ENCODE data around the gene HOXA4. TPM values are rescaled to one million over a fixed set of nuclear protein-coding genes. Genes with fewer than 3 reads are reported as not detected.

Gene HOXA4
- total RNA-seq, 1 experiment from 2014 or later, result 2.3 TPM

- peak overlapping the region; percentile 87 for H3K27ac ChIP-seq (ENCODE audit: low read length)
- no peak overlapping the region for H2AFZ ChIP-seq (ENCODE audit: low read length)
- H3K79me2 ChIP-seq (ENCODE audit: low read length), result peaks cover 40% of the 10 kb centered on the region
- ATAC-seq (no peak), DNase-seq (no peak)
- intact Hi-C loops (cut with micrococcal nuclease), result loop anchor here (1.0 to 2.0 kb wide), 3 partner anchors 16 to 35 kb away; no protein-coding TSS in a partner anchor
- H3K9me2 ChIP-seq (replicated peaks; ENCODE audit: low read length), result no peaks in the 10 kb centered on the region
- ChIA-PET CTCF (interaction anchor here (0.6 kb wide), 1 partner anchor 265 kb away, joined by 3 read pairs; no protein-coding TSS in a partner anchor), POLR2A (ENCODE audit: unreplicated experiment) (interaction anchor here (0.5 to 1.5 kb wide), 4 partner anchors 15 to 832 kb away, joined by 3 to 12 read pairs (median 4); no protein-coding TSS in a partner anchor)
- peak overlapping the region; percentile 31; the same call in 1 of the 2 replicates for H3K9ac ChIP-seq (ENCODE audit: low read length)
- no peak overlapping the region for H3K4me3 ChIP-seq (ENCODE audit: low read length)
- H3K27me3 ChIP-seq (ENCODE audit: low read length), result no peaks in the 10 kb centered on the region
- no peaks in the 10 kb centered on the region for H3F3A ChIP-seq (ENCODE audit: low read length, unreplicated experiment)
- no peak for TF ChIP-seq EZH2phosphoT487 (IDR thresholded peaks at IDR 0.05; ENCODE audit: borderline replicate concordance, low read length)
- TF ChIP-seq, protein P1, sequence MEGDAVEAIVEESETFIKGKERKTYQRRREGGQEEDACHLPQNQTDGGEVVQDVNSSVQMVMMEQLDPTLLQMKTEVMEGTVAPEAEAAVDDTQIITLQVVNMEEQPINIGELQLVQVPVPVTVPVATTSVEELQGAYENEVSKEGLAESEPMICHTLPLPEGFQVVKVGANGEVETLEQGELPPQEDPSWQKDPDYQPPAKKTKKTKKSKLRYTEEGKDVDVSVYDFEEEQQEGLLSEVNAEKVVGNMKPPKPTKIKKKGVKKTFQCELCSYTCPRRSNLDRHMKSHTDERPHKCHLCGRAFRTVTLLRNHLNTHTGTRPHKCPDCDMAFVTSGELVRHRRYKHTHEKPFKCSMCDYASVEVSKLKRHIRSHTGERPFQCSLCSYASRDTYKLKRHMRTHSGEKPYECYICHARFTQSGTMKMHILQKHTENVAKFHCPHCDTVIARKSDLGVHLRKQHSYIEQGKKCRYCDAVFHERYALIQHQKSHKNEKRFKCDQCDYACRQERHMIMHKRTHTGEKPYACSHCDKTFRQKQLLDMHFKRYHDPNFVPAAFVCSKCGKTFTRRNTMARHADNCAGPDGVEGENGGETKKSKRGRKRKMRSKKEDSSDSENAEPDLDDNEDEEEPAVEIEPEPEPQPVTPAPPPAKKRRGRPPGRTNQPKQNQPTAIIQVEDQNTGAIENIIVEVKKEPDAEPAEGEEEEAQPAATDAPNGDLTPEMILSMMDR (conservative IDR thresholded peaks at IDR 0.05; ENCODE audit: low read depth, low read length), result no peak
- TF ChIP-seq EZH2 (IDR thresholded peaks at IDR 0.05; ENCODE audit: low read length, unreplicated experiment), result no peak
- peaks cover 46% of the 10 kb centered on the region for H3K4me1 ChIP-seq (ENCODE audit: insufficient read depth, low read length)
- H3K36me3 ChIP-seq (ENCODE audit: low read depth, low read length), result no peaks in the 10 kb centered on the region
- BruUV-seq (replicated peaks), result no TSS peak
- H3K9me3 ChIP-seq (ENCODE audit: low read length), result no peaks in the 10 kb centered on the region
- peak overlapping the region; percentile 64 for H3K4me2 ChIP-seq (ENCODE audit: low read length)
- H4K20me1 ChIP-seq (ENCODE audit: low read length), result no peaks in the 10 kb centered on the region
These were observed 3.1 kb upstream of the HOXA4 start for GRCh38 chr7:27133409-27134231.

DNA sequence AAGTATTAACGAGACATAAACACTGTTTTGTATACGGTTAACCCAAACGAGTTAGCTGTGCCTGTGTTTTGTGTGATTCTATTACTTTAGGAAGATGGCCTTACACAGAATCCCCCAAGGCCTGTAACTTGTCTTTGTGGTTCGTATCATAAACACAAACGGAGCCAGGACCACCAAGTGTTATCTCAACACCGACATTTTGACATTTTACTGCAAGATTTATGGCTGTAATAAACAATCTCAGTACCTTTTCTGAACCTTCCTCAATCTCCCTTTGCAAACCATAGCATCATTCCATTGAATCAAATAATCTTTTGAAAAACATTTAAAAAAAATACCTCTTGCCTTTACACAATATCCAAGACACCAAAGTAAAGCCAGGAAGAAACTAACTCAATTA, 2.4 kb upstream of the HOXA4 start:
- CTCF ChIA-PET, result no interaction called here
- no peaks in the 10 kb centered on the region for H3K36me3 ChIP-seq (ENCODE audit: low read depth, low read length)
- no peaks in the 10 kb centered on the region for H3K9me3 ChIP-seq (ENCODE audit: low read length)
- H3K79me2 ChIP-seq (ENCODE audit: low read length), result peaks cover 40% of the 10 kb centered on the region
- no peaks in the 10 kb centered on the region for H3K9me2 ChIP-seq (replicated peaks; ENCODE audit: low read length)
- H3K27ac ChIP-seq (ENCODE audit: low read length), result 0 out of 2 replicates have a peak overlapping the region, but pooled peaks have one; percentile 87
- no peak overlapping the region for H3K4me3 ChIP-seq (ENCODE audit: low read length)
- DNase-seq, result no peak
- peaks cover 47% of the 10 kb centered on the region for H3K4me1 ChIP-seq (ENCODE audit: insufficient read depth, low read length)
- H4K20me1 ChIP-seq (ENCODE audit: low read length), result no peaks in the 10 kb centered on the region
- ATAC-seq, result no peak
- H3F3A ChIP-seq (ENCODE audit: low read length, unreplicated experiment), result no peaks in the 10 kb centered on the region
- H2AFZ ChIP-seq (ENCODE audit: low read length), result no peak overlapping the region
- no TSS peak for BruUV-seq (replicated peaks)
- TF ChIP-seq, protein P1 (conservative IDR thresholded peaks at IDR 0.05; ENCODE audit: low read depth, low read length), result no peak
- TF ChIP-seq EZH2 (IDR thresholded peaks at IDR 0.05; ENCODE audit: low read length, unreplicated experiment) (no peak), EZH2phosphoT487 (IDR thresholded peaks at IDR 0.05; ENCODE audit: borderline replicate concordance, low read length) (no peak)
- no peak overlapping the region for H3K4me2 ChIP-seq (ENCODE audit: low read length)
- H3K9ac ChIP-seq (ENCODE audit: low read length), result no peak overlapping the region
- POLR2A ChIA-PET (ENCODE audit: unreplicated experiment), result interaction anchor here (0.6 kb wide), 1 partner anchor 22 kb away, joined by 6 read pairs; no protein-coding TSS in a partner anchor
- intact Hi-C loops (cut with micrococcal nuclease), result no loop called here
- no peaks in the 10 kb centered on the region for H3K27me3 ChIP-seq (ENCODE audit: low read length)

DNA sequence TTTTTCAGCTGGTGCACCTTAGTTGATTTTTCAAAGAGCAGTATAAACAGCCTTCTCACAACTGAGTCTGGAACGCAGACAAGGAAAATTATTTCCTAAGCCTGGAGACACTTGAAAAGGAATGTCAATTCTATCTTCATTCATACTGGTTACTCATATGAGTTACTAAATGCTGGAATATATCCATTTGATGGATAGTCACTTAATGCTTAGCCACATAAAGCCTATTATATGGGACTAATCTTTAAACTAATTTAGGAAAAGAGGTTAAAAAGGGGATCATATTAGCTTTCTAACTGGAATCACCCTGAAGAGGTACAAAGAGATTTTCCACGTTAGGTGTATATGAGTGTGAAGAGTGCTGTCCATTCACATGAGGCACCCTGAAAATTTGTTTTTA, 1.7 kb upstream of the HOXA4 start:
- Histone ChIP-seq H4K20me1 (ENCODE audit: low read length) (no peaks in the 10 kb centered on the region), H3K27me3 (ENCODE audit: low read length) (no peaks in the 10 kb centered on the region), H3K4me1 (ENCODE audit: insufficient read depth, low read length) (peaks cover 48% of the 10 kb centered on the region), H3K36me3 (ENCODE audit: low read depth, low read length) (no peaks in the 10 kb centered on the region), H3K4me3 (ENCODE audit: low read length) (no peak overlapping the region), H3K9me3 (ENCODE audit: low read length) (no peaks in the 10 kb centered on the region), H3K4me2 (ENCODE audit: low read length) (no peak overlapping the region), H3K9ac (ENCODE audit: low read length) (no peak overlapping the region), H3F3A (ENCODE audit: low read length, unreplicated experiment) (no peaks in the 10 kb centered on the region), H2AFZ (ENCODE audit: low read length) (no peak overlapping the region), H3K9me2 (replicated peaks; ENCODE audit: low read length) (no peaks in the 10 kb centered on the region), H3K27ac (ENCODE audit: low read length) (no peak overlapping the region), H3K79me2 (ENCODE audit: low read length) (peaks cover 40% of the 10 kb centered on the region)
- intact Hi-C loops (cut with micrococcal nuclease), result no loop called here
- BruUV-seq (replicated peaks), result no TSS peak
- ChIA-PET POLR2A (ENCODE audit: unreplicated experiment) (interaction anchor here (0.6 kb wide), 2 partner anchors 17 to 21 kb away, joined by 3 to 6 read pairs; no protein-coding TSS in a partner anchor), CTCF (no interaction called here)
- TF ChIP-seq EZH2 (IDR thresholded peaks at IDR 0.05; ENCODE audit: low read length, unreplicated experiment) (no peak), EZH2phosphoT487 (IDR thresholded peaks at IDR 0.05; ENCODE audit: borderline replicate concordance, low read length) (no peak)
- TF ChIP-seq, protein P1 (conservative IDR thresholded peaks at IDR 0.05; ENCODE audit: low read depth, low read length), result no peak
- DNase-seq (no peak), ATAC-seq (no peak)
